WTC11 (cell line): ENCODE results near the gene POLR2C. TPM values are rescaled to one million over a fixed set of nuclear protein-coding genes. Genes with fewer than 3 reads are reported as not detected.

Experiments used
- ATAC-seq: fragments of 200-7000 bp; cut with Tn5 transposase; 2 replicates; pipeline ENCODE4 v1.10.0; 2021; ENCODE audit warnings: mild to moderate bottlenecking, moderate library complexity
- CTCF ChIA-PET: fragments of 300-600 bp; sonication (Branson Sonifier 250); formaldehyde crosslinking; loops from one replicate; lab custom pipeline; 2021; ENCODE audit warnings: antibody characterized with exemption; lab: Charles Lee
- POLR2A ChIA-PET: fragments of 350-600 bp; sonication (Branson Sonifier 250); formaldehyde crosslinking; loops from one replicate; lab custom pipeline; 2021; ENCODE audit warnings: antibody characterized with exemption; lab: Charles Lee
- DNase-seq: peaks from one replicate; pipeline ENCODE4 v3.0.0; 2021; ENCODE audit warnings: low spot score
- H3K27ac Mint-ChIP-seq: 2 replicates; pipeline ENCODE4 v1.8.0; 2021; ENCODE audit warnings: mixed read lengths
- H3K27me3 Mint-ChIP-seq: 2 replicates; pipeline ENCODE4 v1.8.0; 2021; ENCODE audit warnings: low read depth, mild to moderate bottlenecking, moderate library complexity, mixed read lengths
- H3K36me3 Mint-ChIP-seq: 2 replicates; pipeline ENCODE4 v1.8.0; 2021; ENCODE audit warnings: mixed read lengths
- H3K4me1 Mint-ChIP-seq: 2 replicates; pipeline ENCODE4 v1.8.0; 2022; ENCODE audit warnings: mixed read lengths
- H3K4me3 Mint-ChIP-seq: 2 replicates; pipeline ENCODE4 v1.8.0; 2021; ENCODE audit warnings: mild to moderate bottlenecking, moderate library complexity, mixed read lengths
- H3K9me3 Mint-ChIP-seq: 2 replicates; pipeline ENCODE4 v1.8.0; 2021; ENCODE audit warnings: mixed read lengths
- EMX1 ChIP-seq: fragments of 250-450 bp; sonication (Bioruptor Pico); IDR thresholded peaks from 2 replicates; pipeline ENCODE4 v1.8.0; 2021; ENCODE audit warnings: mild to moderate bottlenecking
- ESRRA ChIP-seq: sonication (generic); formaldehyde crosslinking; IDR thresholded peaks from 2 replicates; pipeline ENCODE4 v1.8.1; 2022; ENCODE audit warnings: mild to moderate bottlenecking, missing genetic modification reagents, borderline replicate concordance
- FOXK1 ChIP-seq: sonication (generic); formaldehyde crosslinking; IDR thresholded peaks from 2 replicates; pipeline ENCODE4 v1.8.0; 2022; ENCODE audit warnings: mild to moderate bottlenecking, moderate library complexity, missing genetic modification reagents
- FOXP4 ChIP-seq: sonication (generic); formaldehyde crosslinking; IDR thresholded peaks from 2 replicates; pipeline ENCODE4 v1.8.0; 2022; ENCODE audit warnings: mild to moderate bottlenecking, missing genetic modification reagents
- NR1H2 ChIP-seq: sonication (generic); formaldehyde crosslinking; IDR thresholded peaks from 2 replicates; pipeline ENCODE4 v1.9.0; 2021; ENCODE audit warnings: mild to moderate bottlenecking, moderate library complexity, missing genetic modification reagents
- NR3C1 ChIP-seq: sonication (generic); formaldehyde crosslinking; conservative IDR thresholded peaks from 2 replicates; pipeline ENCODE4 v1.8.1; 2023; ENCODE audit warnings: low read depth, mild to moderate bottlenecking, missing genetic modification reagents
- PREB ChIP-seq: sonication (generic); formaldehyde crosslinking; IDR thresholded peaks from 2 replicates; pipeline ENCODE4 v1.8.1; 2022; ENCODE audit warnings: mild to moderate bottlenecking, missing genetic modification reagents, moderate library complexity, borderline replicate concordance
- SOX15 ChIP-seq: fragments of 250-450 bp; sonication (Bioruptor Pico); IDR thresholded peaks from 2 replicates; pipeline ENCODE4 v1.9.0; 2021; ENCODE audit warnings: mild to moderate bottlenecking
- ZBTB43 ChIP-seq: sonication (generic); formaldehyde crosslinking; IDR thresholded peaks from 2 replicates; pipeline ENCODE4 v1.8.1; 2023; ENCODE audit warnings: mild to moderate bottlenecking, missing genetic modification reagents
- ZNF138 ChIP-seq: sonication (generic); formaldehyde crosslinking; conservative IDR thresholded peaks from 2 replicates; pipeline ENCODE4 v1.8.1; 2022; ENCODE audit warnings: mild to moderate bottlenecking, moderate library complexity, missing genetic modification reagents
- ZNF263 ChIP-seq: sonication (generic); formaldehyde crosslinking; IDR thresholded peaks from 2 replicates; pipeline ENCODE4 v1.8.1; 2022; ENCODE audit warnings: low read depth, mild to moderate bottlenecking, moderate library complexity, missing genetic modification reagents
- ZNF317 ChIP-seq: sonication (generic); formaldehyde crosslinking; IDR thresholded peaks from 2 replicates; pipeline ENCODE4 v1.8.1; 2023; ENCODE audit warnings: low read depth, mild to moderate bottlenecking, moderate library complexity, missing genetic modification reagents, borderline replicate concordance
- ZNF425 ChIP-seq: fragments of 250-450 bp; sonication (Bioruptor Pico); conservative IDR thresholded peaks from 2 replicates; pipeline ENCODE4 v1.9.0; 2021; ENCODE audit warnings: mild to moderate bottlenecking
- ZNF532 ChIP-seq: fragments of 250-450 bp; sonication (Bioruptor Pico); IDR thresholded peaks from 2 replicates; pipeline ENCODE4 v1.9.0; 2021; ENCODE audit warnings: mild to moderate bottlenecking, borderline replicate concordance
- ZNF671 ChIP-seq: fragments of 250-450 bp; sonication (Bioruptor Pico); IDR thresholded peaks from 2 replicates; pipeline ENCODE4 v1.8.0; 2021; ENCODE audit warnings: mild to moderate bottlenecking
- total RNA-seq: library from RNA; stranded (reverse); gene quantifications from 3 replicates; pipeline ENCODE4 v1.2.3, GENCODE V29; 2021
- TF ChIP-seq, protein P1 (sequence below): sonication (generic); formaldehyde crosslinking; IDR thresholded peaks from 2 replicates; pipeline ENCODE4 v1.8.0; 2023; ENCODE audit warnings: mild to moderate bottlenecking, missing genetic modification reagents
- TF ChIP-seq, protein P2 (sequence below): sonication (generic); formaldehyde crosslinking; IDR thresholded peaks from 2 replicates; pipeline ENCODE4 v1.8.1; 2023; ENCODE audit warnings: mild to moderate bottlenecking, missing genetic modification reagents, moderate library complexity
- TF ChIP-seq, protein P3 (sequence below): sonication (generic); formaldehyde crosslinking; conservative IDR thresholded peaks from 2 replicates; pipeline ENCODE4 v1.8.1; 2023; ENCODE audit warnings: mild to moderate bottlenecking, low read depth, missing genetic modification reagents, moderate library complexity

Gene POLR2C
- total RNA-seq, 1 experiment from 2014 or later, result 75.4 TPM

- TF ChIP-seq, protein P1, sequence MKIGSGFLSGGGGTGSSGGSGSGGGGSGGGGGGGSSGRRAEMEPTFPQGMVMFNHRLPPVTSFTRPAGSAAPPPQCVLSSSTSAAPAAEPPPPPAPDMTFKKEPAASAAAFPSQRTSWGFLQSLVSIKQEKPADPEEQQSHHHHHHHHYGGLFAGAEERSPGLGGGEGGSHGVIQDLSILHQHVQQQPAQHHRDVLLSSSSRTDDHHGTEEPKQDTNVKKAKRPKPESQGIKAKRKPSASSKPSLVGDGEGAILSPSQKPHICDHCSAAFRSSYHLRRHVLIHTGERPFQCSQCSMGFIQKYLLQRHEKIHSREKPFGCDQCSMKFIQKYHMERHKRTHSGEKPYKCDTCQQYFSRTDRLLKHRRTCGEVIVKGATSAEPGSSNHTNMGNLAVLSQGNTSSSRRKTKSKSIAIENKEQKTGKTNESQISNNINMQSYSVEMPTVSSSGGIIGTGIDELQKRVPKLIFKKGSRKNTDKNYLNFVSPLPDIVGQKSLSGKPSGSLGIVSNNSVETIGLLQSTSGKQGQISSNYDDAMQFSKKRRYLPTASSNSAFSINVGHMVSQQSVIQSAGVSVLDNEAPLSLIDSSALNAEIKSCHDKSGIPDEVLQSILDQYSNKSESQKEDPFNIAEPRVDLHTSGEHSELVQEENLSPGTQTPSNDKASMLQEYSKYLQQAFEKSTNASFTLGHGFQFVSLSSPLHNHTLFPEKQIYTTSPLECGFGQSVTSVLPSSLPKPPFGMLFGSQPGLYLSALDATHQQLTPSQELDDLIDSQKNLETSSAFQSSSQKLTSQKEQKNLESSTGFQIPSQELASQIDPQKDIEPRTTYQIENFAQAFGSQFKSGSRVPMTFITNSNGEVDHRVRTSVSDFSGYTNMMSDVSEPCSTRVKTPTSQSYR, result no peak
- TF ChIP-seq ZNF138 (CRISPR knock-in tag) (no peak), NR1H2 (CRISPR knock-in tag) (no peak), PREB (CRISPR knock-in tag) (no peak), ZBTB43 (CRISPR knock-in tag) (no peak), NR3C1 (CRISPR knock-in tag) (no peak), ESRRA (CRISPR knock-in tag) (no peak), ZNF425 (CRISPR knock-in tag) (no peak)
- TF ChIP-seq, protein P2, sequence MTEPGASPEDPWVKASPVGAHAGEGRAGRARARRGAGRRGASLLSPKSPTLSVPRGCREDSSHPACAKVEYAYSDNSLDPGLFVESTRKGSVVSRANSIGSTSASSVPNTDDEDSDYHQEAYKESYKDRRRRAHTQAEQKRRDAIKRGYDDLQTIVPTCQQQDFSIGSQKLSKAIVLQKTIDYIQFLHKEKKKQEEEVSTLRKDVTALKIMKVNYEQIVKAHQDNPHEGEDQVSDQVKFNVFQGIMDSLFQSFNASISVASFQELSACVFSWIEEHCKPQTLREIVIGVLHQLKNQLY, result no peak
Observed at GRCh38 chr16:57413301-57413730, 49.2 kb upstream of the POLR2C start (continued).

GRCh38 chr16:57413733-57414132 lies 48.7 kb upstream of the POLR2C start:
- ATAC-seq, result no peak
- no peaks in the 10 kb centered on the region for H3K36me3 Mint-ChIP-seq
- no peaks in the 10 kb centered on the region for H3K9me3 Mint-ChIP-seq
- H3K27ac Mint-ChIP-seq, result no peak overlapping the region
- H3K4me3 Mint-ChIP-seq, result no peak overlapping the region
- no peak for DNase-seq
- H3K27me3 Mint-ChIP-seq, result no peaks in the 10 kb centered on the region
- CTCF ChIA-PET, result no interaction called here
- H3K4me1 Mint-ChIP-seq, result peaks cover 21% of the 10 kb centered on the region
- POLR2A ChIA-PET, result no interaction called here
- no peak for TF ChIP-seq EMX1
- TF ChIP-seq ZNF263 (CRISPR knock-in tag), result no peak
- TF ChIP-seq ZNF671 (CRISPR knock-in tag), result no peak
- TF ChIP-seq ZNF317 (CRISPR knock-in tag), result no peak
- no peak for TF ChIP-seq ZNF532 (CRISPR knock-in tag)
- TF ChIP-seq, protein P3, sequence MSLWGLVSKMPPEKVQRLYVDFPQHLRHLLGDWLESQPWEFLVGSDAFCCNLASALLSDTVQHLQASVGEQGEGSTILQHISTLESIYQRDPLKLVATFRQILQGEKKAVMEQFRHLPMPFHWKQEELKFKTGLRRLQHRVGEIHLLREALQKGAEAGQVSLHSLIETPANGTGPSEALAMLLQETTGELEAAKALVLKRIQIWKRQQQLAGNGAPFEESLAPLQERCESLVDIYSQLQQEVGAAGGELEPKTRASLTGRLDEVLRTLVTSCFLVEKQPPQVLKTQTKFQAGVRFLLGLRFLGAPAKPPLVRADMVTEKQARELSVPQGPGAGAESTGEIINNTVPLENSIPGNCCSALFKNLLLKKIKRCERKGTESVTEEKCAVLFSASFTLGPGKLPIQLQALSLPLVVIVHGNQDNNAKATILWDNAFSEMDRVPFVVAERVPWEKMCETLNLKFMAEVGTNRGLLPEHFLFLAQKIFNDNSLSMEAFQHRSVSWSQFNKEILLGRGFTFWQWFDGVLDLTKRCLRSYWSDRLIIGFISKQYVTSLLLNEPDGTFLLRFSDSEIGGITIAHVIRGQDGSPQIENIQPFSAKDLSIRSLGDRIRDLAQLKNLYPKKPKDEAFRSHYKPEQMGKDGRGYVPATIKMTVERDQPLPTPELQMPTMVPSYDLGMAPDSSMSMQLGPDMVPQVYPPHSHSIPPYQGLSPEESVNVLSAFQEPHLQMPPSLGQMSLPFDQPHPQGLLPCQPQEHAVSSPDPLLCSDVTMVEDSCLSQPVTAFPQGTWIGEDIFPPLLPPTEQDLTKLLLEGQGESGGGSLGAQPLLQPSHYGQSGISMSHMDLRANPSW, result no peak
- TF ChIP-seq FOXK1 (CRISPR knock-in tag), result no peak
- no peak for TF ChIP-seq SOX15 (CRISPR knock-in tag)
- no peak for TF ChIP-seq FOXP4 (CRISPR knock-in tag)
